GM21619 (cell line): Measurements from ENCODE around the gene HES3.
A peak's percentile ranks its signal among the peaks of the same experiment; 100 is the strongest.

Source experiments
- ATAC-seq: cut with Tn5 transposase; IDR thresholded peaks from one replicate; pipeline ENCODE4 v1.9.1; 2021; ENCODE audit not compliant: unreplicated experiment

HES3 gene

GRCh38 chr1:6260961-6261614 is 17.1 kb downstream of the HES3 start, which contains the start of gene GPR153:
Gene GPR153, minus strand, starts transcription at chr1:6261098. Its CDS starts 6,193 bp downstream, at chr1:6254905.
- peak; percentile 30 for ATAC-seq

GRCh38 chr1:6261615-6261995 is 17.6 kb downstream of the HES3 start:
- ATAC-seq = no peak

GRCh38 chr1:6262555-6263420 is 18.8 kb downstream of the HES3 start:
- ATAC-seq = no peak

- ATAC-seq = no peak
These were observed 19.7 kb downstream of the HES3 start for GRCh38 chr1:6263716-6264115.

- no peak for ATAC-seq
These were observed 21.2 kb downstream of the HES3 start for GRCh38 chr1:6265151-6265550.

- no peak for ATAC-seq
These were observed 22.7 kb downstream of the HES3 start for GRCh38 chr1:6266641-6267040.

- no peak for ATAC-seq
These were observed 23.8 kb downstream of the HES3 start for GRCh38 chr1:6267686-6268322.

GRCh38 chr1:6268415-6268814 is 24.4 kb downstream of the HES3 start:
- no peak for ATAC-seq

- no peak for ATAC-seq
These were observed 25.3 kb downstream of the HES3 start for GRCh38 chr1:6269296-6269695.

GRCh38 chr1:6269720-6270400 is 25.9 kb downstream of the HES3 start:
- no peak for ATAC-seq

- ATAC-seq = no peak
These were observed 26.4 kb downstream of the HES3 start for GRCh38 chr1:6270401-6270800.

GRCh38 chr1:6271006-6271405 is 27.0 kb downstream of the HES3 start:
- ATAC-seq = no peak

GRCh38 chr1:6271554-6271953 is 27.6 kb downstream of the HES3 start:
- no peak for ATAC-seq

GRCh38 chr1:6272452-6272851 is 28.5 kb downstream of the HES3 start:
- no peak for ATAC-seq

- no peak for ATAC-seq
These were observed 28.9 kb downstream of the HES3 start for GRCh38 chr1:6272868-6273267.

GRCh38 chr1:6273380-6273891 is 29.5 kb downstream of the HES3 start:
- no peak for ATAC-seq

- ATAC-seq = no peak
These were observed 30.1 kb downstream of the HES3 start for GRCh38 chr1:6274102-6274501.

GRCh38 chr1:6274622-6275139 is 30.7 kb downstream of the HES3 start:
- ATAC-seq = no peak

GRCh38 chr1:6275826-6276782 is 32.1 kb downstream of the HES3 start:
- no peak for ATAC-seq
